Breast epithelium (tissue), 4 donors: ENCODE data around the gene SORT1. TPM values are rescaled to one million over a fixed set of nuclear protein-coding genes. Genes with fewer than 3 reads are reported as not detected.

ENCODE experiments used
- DNase-seq, 2 donors: peaks; one replicate each; pipeline ENCODE4 v3.0.0-alpha.2; 2019; ENCODE audit warnings: low spot score in 2 of 2
- H3K27ac ChIP-seq, 2 donors: fragments of 200-600 bp; sonication (generic) in 1 of 2; one replicate each; pipeline ENCODE4 v1.5.1; 2016 to 2019; ENCODE audit warnings: mild to moderate bottlenecking in 1 of 2
- H3K27me3 ChIP-seq, 2 donors: fragments of 200-600 bp; sonication (generic) in 1 of 2; one replicate each; pipeline versions ENCODE4 v1.5.1 to v1.6.0; 2017 to 2019; ENCODE audit warnings: control low read depth in 1 of 2, mild to moderate bottlenecking in 1 of 2
- H3K36me3 ChIP-seq: fragments of 200-600 bp; one replicate; pipeline ENCODE4 v1.5.1; 2019
- H3K4me1 ChIP-seq, 2 donors: fragments of 200-600 bp; sonication (generic); one replicate each; pipeline ENCODE4 v1.5.1; 2016 to 2019; ENCODE audit warnings: control low read depth in 1 of 2
- H3K4me3 ChIP-seq, 3 donors: fragments of 200-600 bp; sonication (generic); 1 replicate in 2 of 3; 2 replicates in 1 of 3; pipeline ENCODE4 v1.5.1; 2016 to 2019; ENCODE audit warnings: mild to moderate bottlenecking in 3 of 3, moderate library complexity in 2 of 3
- H3K9me3 ChIP-seq, 2 donors: fragments of 200-600 bp; sonication (generic) in 1 of 2; one replicate each; pipeline ENCODE4 v1.5.1; 2016 to 2019; ENCODE audit warnings: control low read depth in 1 of 2
- POLR2A ChIP-seq: fragments of 450-650 bp; IDR thresholded peaks from one replicate; pipeline ENCODE4 v1.6.1; 2016; ENCODE audit warnings: antibody characterized with exemption, mild to moderate bottlenecking, moderate library complexity
- POLR2AphosphoS5 ChIP-seq, 3 donors: sonication (generic); formaldehyde crosslinking; IDR thresholded peaks; one replicate each; pipeline ENCODE4 v1.6.1; 2017; ENCODE audit warnings: antibody characterized with exemption in 3 of 3
- intact Hi-C: fragments of 100-400 bp; cut with DNase I; formaldehyde crosslinking; loops from one replicate; pipeline ENCODE4 v1.15.1; 2023; ENCODE audit warnings: low total_unique reads
- total RNA-seq, 3 donors: library from RNA; depleted of rRNA; stranded (reverse); fragments of >200 nt; gene quantifications; one replicate each; pipeline ENCODE4 v1.1.0, GENCODE V29; 2016
- TF ChIP-seq, protein P1 (sequence below), 3 donors: fragments of 450-650 bp; IDR thresholded peaks; one replicate each; pipeline ENCODE4 v1.5.1; 2016 to 2017; ENCODE audit warnings: antibody characterized with exemption in 3 of 3, mild to moderate bottlenecking in 3 of 3, moderate library complexity in 3 of 3

Gene SORT1
- total RNA-seq, 3 donors from 2014 or later, result 51.1 to 135 (median 69.8) TPM

DNA sequence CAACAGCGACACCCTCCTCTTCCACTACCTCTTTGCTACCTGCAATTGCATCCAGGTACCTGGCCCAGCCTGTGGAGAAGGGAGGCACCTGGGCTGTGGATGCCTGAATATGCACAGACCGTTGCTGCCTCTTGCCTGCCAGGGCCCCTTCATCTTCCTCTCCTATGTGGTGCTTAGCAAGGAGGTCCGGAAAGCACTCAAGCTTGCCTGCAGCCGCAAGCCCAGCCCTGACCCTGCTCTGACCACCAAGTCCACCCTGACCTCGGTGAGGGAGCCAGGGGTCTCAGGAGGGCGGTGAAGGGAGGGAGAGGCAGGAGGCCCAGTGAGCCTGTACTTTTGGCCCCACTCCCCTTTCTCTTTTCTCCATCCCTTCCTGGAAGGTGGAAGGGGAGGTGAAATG lies 126.3 kb downstream of the SORT1 start:
- Histone ChIP-seq H3K36me3 (no peaks in the 10 kb centered on the region), H3K27me3 (no peaks in the 10 kb centered on the region), H3K4me1 (peaks cover 0 to 18% of the 10 kb centered on the region in 2 donors), H3K27ac (no peak overlapping the region), H3K9me3 (no peaks in the 10 kb centered on the region), H3K4me3 (no peak overlapping the region)
- intact Hi-C loops, result no loop called here
- TF ChIP-seq POLR2A, result no peak
- TF ChIP-seq, protein P1, sequence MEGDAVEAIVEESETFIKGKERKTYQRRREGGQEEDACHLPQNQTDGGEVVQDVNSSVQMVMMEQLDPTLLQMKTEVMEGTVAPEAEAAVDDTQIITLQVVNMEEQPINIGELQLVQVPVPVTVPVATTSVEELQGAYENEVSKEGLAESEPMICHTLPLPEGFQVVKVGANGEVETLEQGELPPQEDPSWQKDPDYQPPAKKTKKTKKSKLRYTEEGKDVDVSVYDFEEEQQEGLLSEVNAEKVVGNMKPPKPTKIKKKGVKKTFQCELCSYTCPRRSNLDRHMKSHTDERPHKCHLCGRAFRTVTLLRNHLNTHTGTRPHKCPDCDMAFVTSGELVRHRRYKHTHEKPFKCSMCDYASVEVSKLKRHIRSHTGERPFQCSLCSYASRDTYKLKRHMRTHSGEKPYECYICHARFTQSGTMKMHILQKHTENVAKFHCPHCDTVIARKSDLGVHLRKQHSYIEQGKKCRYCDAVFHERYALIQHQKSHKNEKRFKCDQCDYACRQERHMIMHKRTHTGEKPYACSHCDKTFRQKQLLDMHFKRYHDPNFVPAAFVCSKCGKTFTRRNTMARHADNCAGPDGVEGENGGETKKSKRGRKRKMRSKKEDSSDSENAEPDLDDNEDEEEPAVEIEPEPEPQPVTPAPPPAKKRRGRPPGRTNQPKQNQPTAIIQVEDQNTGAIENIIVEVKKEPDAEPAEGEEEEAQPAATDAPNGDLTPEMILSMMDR (IDR thresholded peaks at IDR 0.05), result no peak
- no peak for TF ChIP-seq POLR2AphosphoS5 (IDR thresholded peaks at IDR 0.05)
- no peak for DNase-seq

DNA sequence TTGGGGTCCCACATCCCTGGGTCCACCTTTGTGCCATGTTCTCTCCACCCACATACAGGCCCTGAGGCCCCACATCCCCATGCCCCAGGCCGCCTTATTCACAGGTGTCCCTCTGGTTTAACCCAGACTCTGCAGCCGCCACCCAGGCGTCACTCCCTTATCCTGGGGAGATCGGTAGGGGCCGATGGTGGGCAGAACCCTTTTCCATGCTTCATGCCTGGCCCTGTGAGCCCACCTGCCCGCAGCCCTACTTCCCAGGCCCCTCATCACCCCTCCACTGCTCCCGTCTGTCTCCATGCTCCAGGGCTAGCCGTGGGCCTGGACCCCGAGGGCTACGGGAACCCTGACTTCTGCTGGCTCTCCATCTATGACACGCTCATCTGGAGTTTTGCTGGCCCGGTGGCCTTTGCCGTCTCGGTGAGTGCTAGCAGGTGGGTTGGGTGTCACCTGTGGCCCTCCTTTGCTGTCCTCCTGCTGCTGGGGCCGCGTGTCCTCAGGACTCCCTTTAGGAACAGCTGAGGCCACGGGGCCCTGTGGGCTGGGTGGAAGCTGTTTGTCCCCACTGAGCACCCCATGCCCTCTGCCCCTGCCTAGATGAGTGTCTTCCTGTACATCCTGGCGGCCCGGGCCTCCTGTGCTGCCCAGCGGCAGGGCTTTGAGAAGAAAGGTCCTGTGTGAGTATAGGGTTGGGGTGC lies 126.9 kb downstream of the SORT1 start:
- Histone ChIP-seq H3K9me3 (no peaks in the 10 kb centered on the region), H3K4me1 (peaks cover 0 to 18% of the 10 kb centered on the region in 2 donors), H3K4me3 (no peak overlapping the region), H3K27me3 (no peaks in the 10 kb centered on the region), H3K27ac (no peak overlapping the region), H3K36me3 (no peaks in the 10 kb centered on the region)
- intact Hi-C loops, result no loop called here
- no peak for TF ChIP-seq POLR2A
- TF ChIP-seq POLR2AphosphoS5 (IDR thresholded peaks at IDR 0.05), result no peak
- TF ChIP-seq, protein P1 (IDR thresholded peaks at IDR 0.05), result no peak
- DNase-seq, result no peak

DNA sequence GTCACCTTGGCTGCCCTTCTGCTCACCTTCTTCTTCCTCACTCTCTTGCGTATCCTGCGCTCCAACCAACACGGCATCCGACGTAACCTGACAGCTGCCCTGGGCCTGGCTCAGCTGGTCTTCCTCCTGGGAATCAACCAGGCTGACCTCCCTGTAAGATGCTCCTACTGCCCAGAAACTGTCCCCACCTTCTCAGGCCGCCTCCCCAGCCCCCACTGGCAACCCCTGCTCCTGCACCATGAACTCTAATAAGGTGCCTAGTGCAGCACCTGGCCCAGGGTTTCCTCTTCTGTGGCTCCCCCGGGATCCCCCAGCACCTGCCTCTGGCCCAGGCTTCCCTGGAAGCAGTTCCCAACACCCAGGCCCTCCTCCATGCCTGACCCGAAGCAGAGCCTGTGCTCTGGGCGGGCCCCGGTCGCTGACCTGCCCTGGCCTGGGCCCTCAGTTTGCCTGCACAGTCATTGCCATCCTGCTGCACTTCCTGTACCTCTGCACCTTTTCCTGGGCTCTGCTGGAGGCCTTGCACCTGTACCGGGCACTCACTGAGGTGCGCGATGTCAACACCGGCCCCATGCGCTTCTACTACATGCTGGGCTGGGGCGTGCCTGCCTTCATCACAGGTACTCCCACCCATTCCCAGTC lies 127.6 kb downstream of the SORT1 start:
- Histone ChIP-seq H3K4me1 (peaks cover 0 to 15% of the 10 kb centered on the region in 2 donors), H3K36me3 (no peaks in the 10 kb centered on the region), H3K9me3 (no peaks in the 10 kb centered on the region), H3K4me3 (no peak overlapping the region), H3K27ac (no peak overlapping the region), H3K27me3 (no peaks in the 10 kb centered on the region)
- no peak for DNase-seq
- intact Hi-C loops, result loop anchor here (10.0 kb wide), 1 partner anchor 135 kb away; no protein-coding TSS in a partner anchor
- TF ChIP-seq, protein P1 (IDR thresholded peaks at IDR 0.05), result no peak

DNA sequence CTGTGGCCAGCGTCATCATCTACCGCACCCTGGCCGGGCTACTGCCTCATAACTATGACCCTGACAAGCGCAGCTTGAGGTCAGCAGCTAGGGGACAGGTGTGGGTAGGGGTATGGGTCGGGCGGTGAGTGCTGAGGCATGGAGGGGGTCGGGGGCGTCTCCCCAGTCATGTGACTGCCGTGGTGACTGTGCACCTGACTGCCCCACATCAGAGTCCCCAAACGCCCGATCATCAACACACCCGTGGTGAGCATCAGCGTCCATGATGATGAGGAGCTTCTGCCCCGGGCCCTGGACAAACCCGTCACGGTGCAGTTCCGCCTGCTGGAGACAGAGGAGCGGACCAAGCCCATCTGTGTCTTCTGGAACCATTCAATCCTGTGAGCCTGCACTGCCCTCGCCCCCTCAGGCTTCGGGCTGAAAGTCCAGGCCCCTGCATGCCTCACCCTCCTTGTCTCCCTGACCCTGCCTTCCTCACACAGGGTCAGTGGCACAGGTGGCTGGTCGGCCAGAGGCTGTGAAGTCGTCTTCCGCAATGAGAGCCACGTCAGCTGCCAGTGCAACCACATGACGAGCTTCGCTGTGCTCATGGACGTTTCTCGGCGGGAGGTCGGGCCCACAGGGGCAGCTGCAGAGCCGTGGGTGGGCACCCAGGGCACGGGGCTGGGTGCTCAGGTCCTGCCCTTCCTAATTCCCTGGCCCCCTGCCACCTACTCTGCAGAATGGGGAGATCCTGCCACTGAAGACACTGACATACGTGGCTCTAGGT lies 128.3 kb downstream of the SORT1 start:
- TF ChIP-seq POLR2AphosphoS5 (IDR thresholded peaks at IDR 0.05), result no peak
- TF ChIP-seq POLR2A, result no peak
- TF ChIP-seq, protein P1 (IDR thresholded peaks at IDR 0.05), result no peak
- no peaks in the 10 kb centered on the region for H3K36me3 ChIP-seq
- H3K27me3 ChIP-seq, result no peaks in the 10 kb centered on the region
- intact Hi-C loops, result loop anchor here (10.0 kb wide), 1 partner anchor 135 kb away; no protein-coding TSS in a partner anchor
- peaks cover 0 to 11% of the 10 kb centered on the region in 2 donors for H3K4me1 ChIP-seq
- no peaks in the 10 kb centered on the region for H3K9me3 ChIP-seq
- H3K27ac ChIP-seq, result no peak overlapping the region
- no peak for DNase-seq
- H3K4me3 ChIP-seq, result no peak overlapping the region
